ENCODE data around the gene MACIR.
A peak's percentile ranks its signal among the peaks of the same experiment; 100 is the strongest.
"Not testable (repeated sequence)": the region's sequence is repeated elsewhere in the genome, so short reads cannot be mapped to it uniquely, and the experiment has no call there.

MACIR gene, protein sequence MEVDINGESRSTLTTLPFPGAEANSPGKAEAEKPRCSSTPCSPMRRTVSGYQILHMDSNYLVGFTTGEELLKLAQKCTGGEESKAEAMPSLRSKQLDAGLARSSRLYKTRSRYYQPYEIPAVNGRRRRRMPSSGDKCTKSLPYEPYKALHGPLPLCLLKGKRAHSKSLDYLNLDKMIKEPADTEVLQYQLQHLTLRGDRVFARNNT

DNA sequence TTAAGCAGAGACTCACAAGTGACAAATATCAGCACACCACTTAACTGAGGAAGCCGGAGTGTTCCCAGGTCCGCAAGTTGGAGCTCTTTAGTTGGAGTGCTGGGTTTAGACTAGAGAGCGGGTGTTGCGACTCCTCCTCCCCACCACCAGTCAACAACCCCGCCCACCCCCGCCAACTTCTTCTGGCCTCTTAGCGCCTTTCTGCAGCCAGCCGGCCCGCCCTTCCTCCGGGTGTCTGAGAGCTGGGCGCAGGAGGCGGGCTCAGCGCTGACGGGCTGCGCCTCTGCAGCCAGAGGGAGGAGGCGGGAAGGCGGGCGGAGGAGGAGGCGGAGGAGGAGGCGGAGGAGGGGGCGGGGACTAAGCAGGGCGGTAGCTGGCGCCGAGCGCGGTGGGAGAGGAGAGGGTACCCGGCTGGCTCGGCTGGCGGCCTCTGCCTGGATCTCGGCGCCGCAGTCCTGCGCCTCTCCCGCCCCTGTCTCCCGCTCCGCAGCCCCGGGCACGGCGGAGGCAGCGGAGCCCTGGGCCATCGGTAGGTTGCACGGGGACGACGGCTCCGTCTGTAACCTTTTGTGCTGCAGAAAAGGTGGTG lies at the start of gene MACIR:
TSS of gene MACIR (plus strand) at position 396 of the 589 bp plus-strand sequence. CDS start 17,157 bp downstream, outside the sequence.
- DNase-seq (ENCODE audit: low read depth in 2 of 2) = peak; percentile 81 to 94

DNA sequence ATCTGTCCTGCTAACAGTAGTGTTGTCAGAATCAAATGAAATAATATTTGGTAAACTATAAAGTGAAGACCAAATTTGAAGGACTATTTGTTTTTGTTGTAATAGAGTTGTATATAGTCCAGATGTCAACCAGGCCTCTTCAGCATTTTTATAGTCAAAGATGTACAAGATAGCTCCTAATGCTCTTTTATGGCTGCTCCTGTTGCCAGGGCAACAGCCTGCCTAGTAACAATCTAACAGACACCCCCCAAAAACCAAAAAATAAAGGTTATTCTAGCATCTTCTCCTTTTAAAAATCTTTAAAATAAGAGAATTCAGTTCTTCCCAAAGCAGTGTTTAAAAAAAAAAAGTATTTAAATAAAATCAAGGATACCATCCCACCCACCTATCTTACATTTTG lies 49.5 kb upstream of the MACIR start:
- no peak for DNase-seq (ENCODE audit: low read depth in 2 of 2)

DNA sequence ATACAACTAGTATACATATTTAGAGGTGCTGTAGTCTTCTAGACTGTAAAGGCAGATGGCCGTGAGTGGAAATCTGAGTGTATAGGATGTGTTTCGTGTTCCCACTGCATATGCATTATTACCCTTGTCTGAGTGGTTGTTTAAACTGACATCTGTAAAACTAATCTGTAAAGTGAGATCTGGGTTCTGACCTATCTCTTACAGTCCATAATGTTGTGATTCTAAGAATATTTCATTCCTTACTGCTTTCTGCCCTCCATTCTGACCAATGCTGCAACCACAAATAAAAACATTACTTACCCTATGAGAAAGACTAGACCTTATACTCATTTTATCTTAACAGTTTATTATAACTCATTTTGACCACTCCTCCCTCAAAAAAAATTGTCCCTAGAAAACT lies 47.6 kb upstream of the MACIR start:
- DNase-seq (ENCODE audit: low read depth in 2 of 2) = no peak

DNA sequence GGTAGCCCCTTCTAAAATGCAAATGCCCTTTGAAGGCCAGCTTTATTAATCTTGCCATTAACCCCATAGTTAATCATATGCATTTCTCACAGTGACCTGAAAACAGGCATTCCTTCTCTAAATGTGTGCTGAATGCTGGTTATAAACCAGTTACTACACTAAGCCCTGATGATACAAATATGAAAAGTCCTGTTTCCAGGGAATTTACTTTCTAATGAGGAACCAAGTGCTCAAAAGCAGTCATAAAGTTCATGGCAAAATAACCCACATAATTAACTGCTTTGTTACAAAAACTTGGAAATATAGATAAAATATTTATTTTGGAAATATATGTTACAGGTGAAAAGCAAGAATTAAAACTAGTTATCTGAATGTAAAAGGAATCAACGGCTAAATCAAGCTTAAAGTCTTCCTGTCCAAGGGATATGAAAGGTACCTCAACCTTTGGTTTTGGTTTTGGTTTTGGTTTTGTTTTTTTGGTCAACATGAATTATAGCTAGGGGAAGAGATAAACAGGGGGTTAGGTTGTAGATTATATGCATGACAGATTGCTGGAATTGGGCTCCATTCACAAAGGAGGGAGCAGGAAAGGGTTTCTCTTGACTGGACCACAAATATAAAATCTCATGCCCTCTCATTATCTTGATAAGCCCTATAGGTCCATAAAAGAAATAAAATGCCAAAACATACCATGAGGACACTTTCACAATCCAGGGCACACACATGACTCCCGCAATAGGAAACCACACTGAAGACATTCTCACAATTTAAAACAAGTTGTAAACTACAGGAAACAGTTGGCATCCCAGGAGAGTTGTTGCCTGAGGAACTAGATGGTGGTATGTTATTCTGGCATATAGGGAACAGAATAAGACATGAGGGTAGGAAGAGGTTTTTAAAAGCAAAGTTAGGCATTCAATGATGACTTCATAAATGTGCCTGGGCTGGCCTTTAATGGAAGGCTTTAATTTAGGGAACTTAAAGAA lies 46.7 kb upstream of the MACIR start:
- DNase-seq (ENCODE audit: low read depth in 2 of 2) = no peak

DNA sequence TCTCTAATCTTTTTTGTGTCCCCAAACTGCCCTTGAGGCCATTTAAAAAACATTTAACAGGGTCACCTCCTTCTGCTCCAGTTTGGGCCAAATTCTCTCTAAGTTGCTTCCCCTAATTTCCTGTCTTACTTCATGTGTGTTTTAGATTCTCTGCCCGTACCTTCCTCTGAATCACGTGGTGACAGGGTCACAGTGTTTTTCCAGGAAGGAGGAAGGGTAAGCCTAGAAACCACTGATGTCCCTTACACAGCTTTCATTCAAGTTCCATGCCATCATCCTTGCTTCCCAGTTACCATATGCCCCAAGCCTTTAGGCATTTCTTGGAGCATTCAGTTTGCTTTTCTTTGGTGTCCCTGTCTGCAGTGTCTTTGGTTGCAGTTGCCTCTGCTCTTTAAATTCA lies 42.4 kb upstream of the MACIR start:
- DNase-seq (ENCODE audit: low read depth in 2 of 2) = no peak

DNA sequence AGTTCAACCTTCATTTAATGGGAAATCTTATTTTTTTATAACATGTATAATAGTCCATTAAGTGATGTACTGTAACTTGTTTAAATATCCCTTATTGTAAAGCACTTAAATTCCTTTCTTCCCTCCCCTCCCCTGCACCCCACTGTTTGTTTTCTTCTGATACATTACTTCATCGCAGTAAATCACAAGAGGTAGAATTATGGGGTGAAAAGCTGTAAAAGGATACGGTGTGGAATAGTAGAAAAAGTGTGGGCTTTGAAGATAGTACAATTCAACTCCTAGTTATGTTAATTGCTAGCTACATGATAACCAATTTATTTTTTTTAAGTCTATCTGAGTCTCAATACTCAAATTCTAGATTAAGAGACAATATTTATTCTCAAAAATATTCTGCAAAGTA lies 41.9 kb upstream of the MACIR start:
- DNase-seq (ENCODE audit: low read depth in 2 of 2) = no peak

DNA sequence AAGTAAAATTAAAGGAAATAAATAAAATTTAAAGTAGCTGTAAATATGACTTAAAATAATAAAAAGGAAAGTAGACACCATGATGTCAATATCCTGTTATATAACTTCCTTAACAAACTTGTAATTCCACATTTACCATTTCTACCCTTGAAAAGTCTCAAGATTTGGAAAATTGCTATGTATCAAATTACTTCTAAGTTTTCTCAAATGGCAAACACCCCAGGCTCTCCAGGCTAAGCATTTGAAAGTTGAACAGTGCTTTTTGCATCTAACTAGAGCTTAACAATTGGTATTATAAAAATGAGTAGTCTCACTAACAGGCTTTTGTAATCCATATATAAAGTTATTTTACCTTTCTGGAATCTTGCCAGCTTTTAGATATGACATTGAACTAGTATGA lies 41.5 kb upstream of the MACIR start:
- no peak for DNase-seq (ENCODE audit: low read depth in 2 of 2)

DNA sequence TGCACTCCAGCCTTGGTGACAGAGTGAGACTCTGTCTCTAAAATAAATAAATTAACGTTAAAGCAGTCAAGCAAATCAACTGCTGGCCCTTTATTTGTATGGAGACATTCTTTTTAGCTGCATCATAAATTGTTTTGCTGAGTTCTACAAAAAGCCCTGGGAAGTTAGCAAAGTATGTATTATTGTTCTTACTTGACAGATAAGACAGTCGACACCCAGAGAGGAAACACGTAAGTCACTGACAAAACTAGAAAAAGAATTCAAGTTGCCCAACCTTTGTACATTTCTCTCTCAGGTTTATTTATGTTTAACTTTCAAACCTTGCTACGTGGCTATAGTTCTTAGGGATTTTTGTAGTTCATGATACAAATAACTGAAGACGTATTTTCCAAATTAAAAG lies 40.4 kb upstream of the MACIR start:
- DNase-seq (ENCODE audit: low read depth in 2 of 2) = no peak

DNA sequence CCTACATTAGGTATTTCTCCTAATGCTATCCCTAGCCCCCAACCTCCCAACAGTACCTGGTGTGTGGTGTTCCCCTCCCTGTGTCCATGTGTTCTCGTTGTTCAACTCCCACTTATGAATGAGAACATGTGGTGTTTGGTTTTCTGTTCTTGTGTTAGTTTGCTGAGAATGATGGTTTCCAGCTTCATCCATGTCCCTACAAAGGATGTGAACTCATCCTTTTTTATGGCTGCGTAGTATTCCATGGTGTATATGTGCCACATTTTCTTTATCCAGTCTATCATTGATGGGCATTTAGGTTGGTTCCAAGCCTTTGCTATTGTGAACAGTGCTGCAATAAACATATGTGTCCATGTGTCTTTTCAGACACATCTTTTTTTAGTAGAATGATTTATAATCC lies 39.5 kb upstream of the MACIR start:
- not testable (repeated sequence) for DNase-seq (ENCODE audit: low read depth in 2 of 2)

DNA sequence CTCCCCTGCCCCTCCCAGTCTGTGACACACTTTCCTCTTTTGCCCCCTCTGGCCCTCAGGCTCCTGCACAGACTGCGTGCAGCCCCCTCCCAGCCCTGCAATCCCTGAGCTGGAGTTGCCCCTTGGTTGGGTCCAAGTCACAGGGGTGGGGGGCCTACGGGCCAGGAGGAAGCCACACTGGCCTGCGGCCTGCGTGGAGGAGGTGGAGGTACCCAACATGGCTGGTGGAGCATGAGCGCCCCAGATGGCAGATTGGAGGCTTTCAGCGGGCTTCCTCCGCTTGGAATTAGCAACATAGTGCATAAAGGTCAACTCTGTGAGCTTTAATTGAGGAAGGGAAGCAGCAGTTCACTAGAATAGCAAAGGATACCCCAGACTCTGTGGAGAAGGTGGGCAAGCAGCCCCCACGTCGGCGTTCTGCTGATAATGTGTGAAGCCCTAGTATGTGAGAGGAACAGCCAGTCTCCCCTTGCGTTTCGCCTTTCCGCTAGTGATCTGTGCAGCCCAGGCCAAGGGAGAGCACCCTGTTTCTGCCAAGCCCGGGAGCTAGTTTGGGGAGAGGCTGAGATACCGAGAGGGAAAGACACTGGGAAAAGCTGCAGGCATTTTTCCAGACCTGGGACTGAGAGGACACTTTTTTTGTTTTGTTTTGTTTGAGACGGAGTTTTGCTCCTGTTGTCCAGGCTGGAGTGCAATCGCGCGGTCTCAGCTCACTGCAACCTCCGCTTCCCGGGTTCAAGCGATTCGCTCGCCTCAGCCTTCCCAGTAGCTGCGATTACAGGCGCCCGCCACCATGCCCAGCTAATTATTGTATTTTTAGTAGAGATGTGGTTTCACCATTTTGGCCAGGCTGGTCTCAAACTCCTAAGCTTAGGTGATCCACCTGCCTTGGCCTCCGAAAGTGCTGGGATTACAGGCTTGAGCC lies 35.3 kb upstream of the MACIR start:
- DNase-seq (ENCODE audit: low read depth in 2 of 2) = no peak

DNA sequence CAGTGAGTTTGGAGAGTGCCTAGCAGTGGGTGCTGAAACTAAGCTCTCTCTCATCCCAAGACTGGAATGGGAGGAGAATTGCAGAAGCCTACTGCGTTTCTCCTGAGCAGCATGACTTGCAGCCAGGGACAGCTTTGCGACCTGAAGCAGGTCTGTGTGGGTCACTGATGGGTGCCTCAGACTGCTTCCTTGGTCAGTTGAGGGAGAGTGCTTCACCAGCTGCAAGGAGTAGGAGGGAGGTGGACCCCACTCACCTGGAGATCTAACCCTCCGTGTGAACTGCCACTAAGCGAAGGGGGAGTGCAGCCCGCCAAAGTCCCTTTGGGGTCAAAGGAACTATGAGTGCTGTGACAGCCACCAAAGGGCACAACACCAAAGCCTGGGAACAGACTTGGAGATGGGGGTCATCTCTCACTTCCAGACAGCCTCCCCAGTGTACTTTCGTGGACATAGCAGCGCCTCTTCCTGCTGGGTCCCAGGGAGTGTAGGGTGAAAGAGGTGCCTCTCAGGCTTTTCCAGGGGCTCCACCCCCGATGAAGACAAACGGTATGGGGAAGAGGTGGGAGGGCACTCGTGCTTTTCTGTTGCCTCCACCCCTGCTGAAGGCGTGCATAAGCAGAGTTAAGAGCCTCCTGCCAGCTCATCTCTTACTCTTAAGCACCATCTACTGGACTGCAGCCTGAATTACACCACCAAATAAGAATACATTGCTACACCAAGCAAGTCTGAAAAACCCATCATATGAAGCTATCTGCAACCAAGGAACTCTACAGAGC lies 34.3 kb upstream of the MACIR start:
- DNase-seq (ENCODE audit: low read depth in 2 of 2) = no peak

DNA sequence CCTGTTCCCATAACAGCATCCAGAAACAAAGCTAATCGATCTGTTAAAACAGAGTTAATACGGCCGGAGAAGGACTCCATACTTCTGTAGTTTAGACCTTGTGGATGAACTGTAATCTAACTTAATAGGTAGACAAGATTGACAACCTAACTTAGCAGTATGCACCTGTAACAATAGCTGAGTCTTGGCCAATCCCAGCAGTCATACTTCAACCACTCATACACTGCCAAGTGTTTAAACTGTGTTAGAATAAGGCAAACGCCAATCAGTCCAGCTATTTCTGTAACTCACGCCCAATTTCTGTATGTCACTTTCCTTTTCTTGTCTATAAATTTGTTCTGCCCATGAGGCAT lies 33.7 kb upstream of the MACIR start:
- no peak for DNase-seq (ENCODE audit: low read depth in 2 of 2)

DNA sequence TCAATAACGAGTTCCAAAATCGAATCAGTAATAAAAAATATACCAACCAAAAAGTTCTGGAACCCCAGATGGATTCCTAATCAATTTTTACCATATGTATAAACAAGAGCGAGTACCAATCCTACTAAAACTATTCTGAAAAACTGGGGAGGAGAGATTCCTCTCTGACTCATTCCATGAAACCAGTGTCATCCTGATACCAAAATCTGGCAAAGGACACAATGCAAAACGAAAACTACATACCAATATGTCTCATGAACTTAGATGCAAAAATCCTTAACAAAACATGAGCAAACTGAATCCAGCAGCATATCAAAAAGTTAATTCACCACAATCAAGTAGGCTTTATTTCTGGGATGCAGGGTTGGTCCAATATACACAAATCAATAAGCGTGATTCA lies 30.5 kb upstream of the MACIR start:
- DNase-seq (ENCODE audit: low read depth in 2 of 2) = no peak

DNA sequence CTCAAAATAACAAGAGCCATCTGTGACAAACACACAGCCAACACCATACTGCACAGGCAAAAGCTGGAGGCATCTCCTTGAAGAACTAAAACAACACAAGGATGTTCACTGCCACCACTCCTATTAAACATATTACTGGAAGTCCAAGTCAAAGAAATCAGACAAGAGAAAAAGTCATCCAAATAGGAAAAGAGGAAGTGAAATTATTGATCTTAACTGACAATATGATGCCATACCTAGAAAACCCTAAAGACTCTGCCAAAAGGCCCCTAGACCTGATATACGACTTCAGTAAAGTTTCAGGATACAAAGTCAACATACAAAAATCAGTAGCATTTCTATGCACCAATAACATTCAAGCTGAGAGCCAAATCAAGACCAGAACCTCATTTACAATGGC lies 30.0 kb upstream of the MACIR start:
- no peak for DNase-seq (ENCODE audit: low read depth in 2 of 2)

DNA sequence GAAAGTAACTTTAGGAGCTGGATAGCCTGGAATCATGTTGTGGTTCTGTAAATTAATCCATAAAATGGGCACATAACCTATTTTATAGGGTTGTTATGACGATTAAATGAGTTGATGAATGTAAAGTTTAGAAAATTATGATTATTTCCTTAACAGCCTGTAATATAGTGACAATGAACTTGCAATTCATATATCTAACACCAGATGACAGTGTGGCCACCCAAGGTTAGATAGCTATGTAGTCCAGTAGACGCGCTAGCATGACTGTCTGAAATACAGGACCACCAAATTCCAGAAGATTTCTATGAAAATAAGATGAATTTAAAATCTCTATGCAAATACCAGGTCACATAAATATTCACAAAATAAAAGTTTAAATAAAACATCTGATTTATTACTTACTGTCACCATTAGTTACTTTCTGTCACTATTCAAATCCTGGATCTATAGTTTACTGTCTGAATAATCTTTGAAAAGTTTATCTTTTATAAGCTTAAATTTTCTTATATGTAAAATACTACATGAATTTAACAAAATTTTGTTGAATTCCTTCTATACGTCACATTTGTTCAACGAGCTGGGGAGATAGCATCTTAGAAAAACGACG lies 26.1 kb upstream of the MACIR start:
- DNase-seq (ENCODE audit: low read depth in 2 of 2) = no peak

DNA sequence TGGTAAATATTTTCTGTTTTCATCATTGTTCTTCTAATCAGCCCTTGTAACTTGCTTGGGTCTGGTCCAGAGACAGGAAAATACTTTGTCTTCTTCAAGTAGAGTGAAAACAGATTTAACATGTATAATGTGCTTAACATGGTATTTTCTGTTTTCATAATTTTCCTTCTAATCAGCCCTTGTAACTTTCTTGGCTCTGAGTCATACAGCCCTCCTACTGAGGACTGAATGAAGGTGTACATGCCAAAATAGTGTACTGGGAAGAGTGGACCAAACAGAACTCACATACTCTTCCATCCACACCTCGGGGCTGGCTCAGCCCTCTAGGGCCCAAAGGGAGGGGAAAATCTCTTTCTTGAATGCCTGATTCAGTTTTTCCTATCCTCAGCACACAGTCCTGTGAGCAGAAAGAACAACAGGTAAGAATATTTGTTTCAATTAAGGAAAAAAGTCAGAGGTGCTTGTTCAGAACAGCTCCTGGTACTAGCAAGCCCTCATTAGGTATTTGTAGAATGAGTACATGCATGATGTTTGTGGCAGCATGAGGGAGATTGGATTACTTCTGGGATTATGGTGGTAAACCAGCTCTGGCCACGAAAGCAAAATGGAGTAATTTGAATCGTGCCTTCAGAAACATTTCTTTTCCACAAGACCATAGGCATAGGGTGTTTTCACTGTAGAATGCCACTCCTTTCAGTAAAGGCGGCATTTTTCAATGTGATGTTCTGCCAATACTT lies 24.2 kb upstream of the MACIR start:
- no peak for DNase-seq (ENCODE audit: low read depth in 2 of 2)

DNA sequence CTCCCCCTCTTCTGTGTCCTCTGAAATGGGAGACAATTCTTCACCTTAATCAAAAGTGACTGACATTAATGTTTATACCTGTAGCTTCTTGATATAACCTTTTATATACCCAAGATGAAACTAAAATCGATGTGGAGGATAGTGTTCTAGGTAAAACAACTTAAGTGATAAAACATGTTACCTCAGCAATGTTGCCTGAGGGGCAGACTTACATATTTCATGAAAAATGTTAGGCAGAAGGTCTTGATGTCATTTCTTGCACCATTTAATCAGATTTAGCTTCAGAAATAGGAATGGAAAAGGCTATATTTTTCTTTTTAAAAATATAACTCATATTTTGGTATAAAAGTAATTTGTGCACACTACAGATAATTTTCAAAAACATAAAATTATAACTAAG lies 22.7 kb upstream of the MACIR start:
- no peak for DNase-seq (ENCODE audit: low read depth in 2 of 2)

DNA sequence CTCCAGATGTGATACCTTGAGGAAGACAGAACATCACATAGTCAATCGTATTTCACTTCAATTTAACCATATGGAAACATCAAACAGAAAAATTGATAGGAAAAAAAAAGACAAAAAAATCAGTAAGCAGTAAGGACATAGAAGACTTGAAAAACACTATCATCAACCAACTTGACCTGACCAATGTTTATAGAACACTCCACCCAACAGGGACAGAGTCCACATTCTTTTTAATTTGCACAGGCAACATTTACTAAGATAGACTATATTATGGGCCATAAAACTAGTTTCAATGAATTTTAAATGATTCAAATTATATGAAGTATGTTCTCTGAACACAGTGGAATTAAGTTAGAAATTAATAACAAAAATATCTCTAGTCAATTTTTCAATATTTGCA lies 20.8 kb upstream of the MACIR start:
- DNase-seq (ENCODE audit: low read depth in 2 of 2) = no peak

DNA sequence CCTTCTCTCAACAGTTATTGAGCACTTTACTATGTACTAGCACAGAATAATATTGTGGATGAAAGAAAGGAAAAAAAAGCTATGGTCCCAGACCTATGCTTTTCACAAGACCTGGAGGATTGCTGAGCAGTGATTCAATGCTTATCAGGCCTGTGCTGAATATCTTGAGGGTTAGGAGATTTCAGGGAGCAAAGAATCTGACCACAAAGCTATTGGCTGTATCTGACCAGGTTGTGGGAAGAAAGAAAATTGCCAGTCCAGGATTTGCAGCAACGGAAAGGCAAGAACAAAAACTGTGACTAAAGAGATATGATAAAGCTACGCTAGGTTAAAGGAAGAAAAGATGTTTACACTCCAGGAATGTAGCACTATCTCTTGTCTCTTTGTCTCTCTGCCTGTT lies 14.9 kb upstream of the MACIR start:
- DNase-seq (ENCODE audit: low read depth in 2 of 2) = no peak

DNA sequence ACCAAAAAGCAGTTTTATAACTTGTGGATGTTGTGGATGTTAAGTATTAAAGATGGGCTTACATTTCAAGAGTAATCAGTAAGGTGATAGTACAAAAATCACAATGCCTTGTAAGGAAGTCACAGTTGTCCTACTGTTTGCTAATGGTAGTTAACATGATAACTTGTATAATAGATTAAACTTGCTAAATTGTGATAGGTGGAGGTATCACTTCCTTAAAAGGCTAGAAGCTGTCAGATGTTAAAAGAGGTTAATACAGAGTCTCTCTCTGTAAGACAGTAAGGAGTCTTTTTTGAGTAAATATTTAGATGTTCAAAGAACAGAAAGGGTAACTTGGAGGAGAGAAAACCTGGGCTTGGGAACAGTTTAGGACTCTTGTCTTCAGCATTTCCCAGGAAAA lies 14.2 kb upstream of the MACIR start:
- no peak for DNase-seq (ENCODE audit: low read depth in 2 of 2)

Data from stimulated activated CD8-positive, alpha-beta memory T cell treated with anti-CD3 and anti-CD28 coated beads, Interleukin-2, amount 100 ng/mL, for 1 hour (primary cell).